SH-SY5Y (cell line): Measurements from ENCODE around the gene GFI1.

ENCODE experiments used
- GATA2 ChIP-seq: IDR thresholded peaks from 2 replicates; pipeline ENCODE4 v1.6.1; 2011; ENCODE audit warnings: mild to moderate bottlenecking, low read depth, low read length
- GATA3 ChIP-seq: IDR thresholded peaks from 2 replicates; pipeline ENCODE4 v1.6.1; 2011; ENCODE audit warnings: low read depth, mild to moderate bottlenecking, low read length, moderate library complexity

DNA sequence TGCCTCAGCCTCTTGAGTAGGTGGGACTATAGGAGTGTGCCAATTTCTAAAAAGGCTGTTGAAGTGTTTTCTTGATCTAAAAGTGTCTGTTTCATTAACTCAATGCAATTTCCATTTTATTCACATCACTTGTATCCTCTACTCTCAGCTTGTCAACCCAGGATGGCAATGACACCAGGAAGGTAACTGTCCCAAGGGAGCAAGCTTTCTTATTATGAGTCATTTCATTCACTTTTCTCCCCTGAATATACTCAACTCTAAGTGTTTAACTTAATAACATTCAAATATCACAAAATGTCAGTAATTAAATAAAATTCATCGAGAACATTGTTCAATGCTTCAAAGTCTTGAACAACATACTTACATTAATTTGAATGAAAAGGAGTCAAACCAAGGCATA is 22.9 kb upstream of the GFI1 start:
- no peak for TF ChIP-seq GATA2
- no peak for TF ChIP-seq GATA3
